DMS 273 (cell line): ENCODE measurements around the gene WDR64.
"Not testable (repeated sequence)": the region's sequence is repeated elsewhere in the genome, so short reads cannot be mapped to it uniquely, and the experiment has no call there.

ENCODE experiments used
- DNase-seq: peaks from one replicate; lab custom pipeline; 2025; ENCODE audit not compliant: unreplicated experiment; lab: John Stamatoyannopoulos, UW

WDR64 gene

GRCh38 chr1:241698177-241698576 lies 46.1 kb downstream of the WDR64 start:
- no peak for DNase-seq

- no peak for DNase-seq
These were observed 49.6 kb downstream of the WDR64 start for GRCh38 chr1:241701483-241702295.

- no peak for DNase-seq
These were observed 50.6 kb downstream of the WDR64 start for GRCh38 chr1:241702442-241703373.

- DNase-seq: not testable (repeated sequence)
These were observed 51.7 kb downstream of the WDR64 start for GRCh38 chr1:241703739-241704138.

GRCh38 chr1:241706257-241706656 lies 54.2 kb downstream of the WDR64 start:
- no peak for DNase-seq

GRCh38 chr1:241706967-241707366 lies 54.9 kb downstream of the WDR64 start:
- no peak for DNase-seq

GRCh38 chr1:241707442-241707841 lies 55.4 kb downstream of the WDR64 start:
- no peak for DNase-seq

GRCh38 chr1:241711326-241711725 lies 59.2 kb downstream of the WDR64 start:
- no peak for DNase-seq

GRCh38 chr1:241713316-241713715 lies 61.2 kb downstream of the WDR64 start:
- DNase-seq: no peak

GRCh38 chr1:241714321-241715218 lies 62.5 kb downstream of the WDR64 start:
- no peak for DNase-seq

GRCh38 chr1:241715435-241715834 lies 63.4 kb downstream of the WDR64 start:
- no peak for DNase-seq

- DNase-seq: no peak
These were observed 63.9 kb downstream of the WDR64 start for GRCh38 chr1:241715956-241716355.

GRCh38 chr1:241716915-241717656 lies 65.0 kb downstream of the WDR64 start:
- DNase-seq: no peak

- no peak for DNase-seq
These were observed 65.9 kb downstream of the WDR64 start for GRCh38 chr1:241717975-241718374.

GRCh38 chr1:241721011-241721410 lies 68.9 kb downstream of the WDR64 start:
- DNase-seq: no peak

- no peak for DNase-seq
These were observed 70.9 kb downstream of the WDR64 start for GRCh38 chr1:241722947-241723346.

GRCh38 chr1:241724741-241725356 lies 72.8 kb downstream of the WDR64 start:
- DNase-seq: no peak

GRCh38 chr1:241730031-241730430 lies 78.0 kb downstream of the WDR64 start:
- DNase-seq: no peak

GRCh38 chr1:241733899-241734298 lies 81.8 kb downstream of the WDR64 start:
- DNase-seq: no peak

- no peak for DNase-seq
These were observed 82.5 kb downstream of the WDR64 start for GRCh38 chr1:241734533-241734932.
